ENCODE results near the gene ATP6V1E1.
"Not testable (repeated sequence)": the region's sequence is repeated elsewhere in the genome, so short reads cannot be mapped to it uniquely, and the experiment has no call there.

ATP6V1E1 gene

GRCh38 chr22:17638432-17639246 lies 10.1 kb upstream of the ATP6V1E1 start, which contains the start of gene BCL2L13:
Gene BCL2L13 (plus strand): TSS chr22:17638757. CDS start chr22:17655712, 16,955 bp downstream.
- no peak within 1 kb of the TSS for H2BK120ac ChIP-seq (ENCODE audit: low read depth, low read length)
- H3K56ac ChIP-seq (ENCODE audit: low read length), result peak within 1 kb of the TSS; percentile 99
- H3K27ac ChIP-seq (ENCODE audit: low read depth, low read length), result peak within 1 kb of the TSS; percentile 89
- peak within 1 kb of the TSS; percentile 92 for H3K4me3 ChIP-seq (ENCODE audit: low read length)
- peak within 1 kb of the TSS; percentile 64 for H2AK5ac ChIP-seq (ENCODE audit: low read length)
- peak within 1 kb of the TSS; percentile 82 for H3K23ac ChIP-seq (ENCODE audit: low read length)
- peak within 1 kb of the TSS; percentile 100 for H3K4me2 ChIP-seq (ENCODE audit: low read length)
- peak within 1 kb of the TSS; percentile 78 for H3K18ac ChIP-seq (ENCODE audit: low read length)
- H2BK5ac ChIP-seq (ENCODE audit: low read length), result peak within 1 kb of the TSS; percentile 94
- DNase-seq, result peak; percentile 98
- H3K79me1 ChIP-seq (ENCODE audit: low read length), result peaks cover 1% of the 10 kb centered on the region
- no CpG with 5 or more reads among the region's 70 CpGs for WGBS (ENCODE audit: extremely low coverage, insufficient coverage, low lambda C conversion rate)
- H4K5ac ChIP-seq (ENCODE audit: low read length), result no peak within 1 kb of the TSS
- no peak within 1 kb of the TSS for H4K8ac ChIP-seq (ENCODE audit: low read depth, low read length)
- no peaks in the 10 kb centered on the region for H3K4me1 ChIP-seq (ENCODE audit: control insufficient read depth, low read depth, low read length)
- peak within 1 kb of the TSS; percentile 56 for H3K4ac ChIP-seq (ENCODE audit: low read depth, low read length)
- H3K9ac ChIP-seq (ENCODE audit: low read length), result peak within 1 kb of the TSS; percentile 99
- H3K79me2 ChIP-seq (ENCODE audit: control insufficient read depth, insufficient read depth, low read length), result peaks cover 7% of the 10 kb centered on the region
- no peaks in the 10 kb centered on the region for H3K36me3 ChIP-seq (ENCODE audit: control insufficient read depth, insufficient read depth, low read length)
- H3K27me3 ChIP-seq (ENCODE audit: insufficient read depth, low read length, poor library complexity), result no peaks in the 10 kb centered on the region
- H2BK15ac ChIP-seq (replicated peaks; ENCODE audit: low read depth), result no peak within 1 kb of the TSS

GRCh38 chr22:17638182-17638431 lies 9.6 kb upstream of the ATP6V1E1 start:
- WGBS (ENCODE audit: extremely low coverage, insufficient coverage, low lambda C conversion rate), result no CpG with 5 or more reads among the region's 10 CpGs
- Histone ChIP-seq H3K4me1 (ENCODE audit: control insufficient read depth, low read depth, low read length) (no peaks in the 10 kb centered on the region), H3K9ac (ENCODE audit: low read length) (peak overlapping the region; percentile 99), H3K18ac (ENCODE audit: low read length) (peak overlapping the region; percentile 7), H4K5ac (ENCODE audit: low read length) (no peak overlapping the region), H3K27ac (ENCODE audit: low read depth, low read length) (peak overlapping the region; percentile 84), H4K8ac (ENCODE audit: low read depth, low read length) (no peak overlapping the region), H2BK15ac (replicated peaks; ENCODE audit: low read depth) (no peak overlapping the region), H3K79me1 (ENCODE audit: low read length) (peaks cover 1% of the 10 kb centered on the region), H3K56ac (ENCODE audit: low read length) (peak overlapping the region; percentile 99), H3K79me2 (ENCODE audit: control insufficient read depth, insufficient read depth, low read length) (peaks cover 7% of the 10 kb centered on the region), H2AK5ac (ENCODE audit: low read length) (peak overlapping the region; percentile 64), H3K36me3 (ENCODE audit: control insufficient read depth, insufficient read depth, low read length) (no peaks in the 10 kb centered on the region), H2BK5ac (ENCODE audit: low read length) (peak overlapping the region; percentile 94), H3K4ac (ENCODE audit: low read depth, low read length) (no peak overlapping the region), H3K27me3 (ENCODE audit: insufficient read depth, low read length, poor library complexity) (no peaks in the 10 kb centered on the region), H2BK120ac (ENCODE audit: low read depth, low read length) (no peak overlapping the region), H3K23ac (ENCODE audit: low read length) (peak overlapping the region; percentile 82), H3K4me2 (ENCODE audit: low read length) (peak overlapping the region; percentile 100), H3K4me3 (ENCODE audit: low read length) (peak overlapping the region; percentile 92)
- DNase-seq, result no peak

- Histone ChIP-seq H4K5ac (ENCODE audit: low read length) (no peak overlapping the region), H3K4me3 (ENCODE audit: low read length) (peak overlapping the region; percentile 92), H3K18ac (ENCODE audit: low read length) (no peak overlapping the region), H3K4me1 (ENCODE audit: control insufficient read depth, low read depth, low read length) (no peaks in the 10 kb centered on the region), H3K56ac (ENCODE audit: low read length) (peak overlapping the region; percentile 99), H2BK120ac (ENCODE audit: low read depth, low read length) (no peak overlapping the region), H3K27me3 (ENCODE audit: insufficient read depth, low read length, poor library complexity) (no peaks in the 10 kb centered on the region), H3K9ac (ENCODE audit: low read length) (peak overlapping the region; percentile 99), H3K4me2 (ENCODE audit: low read length) (peak overlapping the region; percentile 100), H3K79me2 (ENCODE audit: control insufficient read depth, insufficient read depth, low read length) (peaks cover 7% of the 10 kb centered on the region), H4K8ac (ENCODE audit: low read depth, low read length) (no peak overlapping the region), H3K36me3 (ENCODE audit: control insufficient read depth, insufficient read depth, low read length) (no peaks in the 10 kb centered on the region), H2BK15ac (replicated peaks; ENCODE audit: low read depth) (no peak overlapping the region), H3K23ac (ENCODE audit: low read length) (no peak overlapping the region), H3K79me1 (ENCODE audit: low read length) (peaks cover 1% of the 10 kb centered on the region), H3K4ac (ENCODE audit: low read depth, low read length) (no peak overlapping the region), H3K27ac (ENCODE audit: low read depth, low read length) (peak overlapping the region; percentile 84), H2BK5ac (ENCODE audit: low read length) (no peak overlapping the region), H2AK5ac (ENCODE audit: low read length) (no peak overlapping the region)
- DNase-seq, result no peak
- WGBS (ENCODE audit: extremely low coverage, insufficient coverage, low lambda C conversion rate), result no CpG with 5 or more reads among the region's 10 CpGs
Observed at GRCh38 chr22:17637490-17638181, 9.1 kb upstream of the ATP6V1E1 start.

GRCh38 chr22:17636850-17637249 lies 8.3 kb upstream of the ATP6V1E1 start:
- not testable (repeated sequence) for H3K56ac ChIP-seq (ENCODE audit: low read length); H2BK120ac ChIP-seq (ENCODE audit: low read depth, low read length); H2AK5ac ChIP-seq (ENCODE audit: low read length); H2BK15ac ChIP-seq (replicated peaks; ENCODE audit: low read depth); H3K9ac ChIP-seq (ENCODE audit: low read length); H3K36me3 ChIP-seq (ENCODE audit: control insufficient read depth, insufficient read depth, low read length); H3K18ac ChIP-seq (ENCODE audit: low read length); H4K8ac ChIP-seq (ENCODE audit: low read depth, low read length); H3K4me2 ChIP-seq (ENCODE audit: low read length); H3K23ac ChIP-seq (ENCODE audit: low read length); H3K79me2 ChIP-seq (ENCODE audit: control insufficient read depth, insufficient read depth, low read length); H3K27ac ChIP-seq (ENCODE audit: low read depth, low read length); H4K5ac ChIP-seq (ENCODE audit: low read length); H3K27me3 ChIP-seq (ENCODE audit: insufficient read depth, low read length, poor library complexity); H3K4me3 ChIP-seq (ENCODE audit: low read length); H3K4ac ChIP-seq (ENCODE audit: low read depth, low read length); H2BK5ac ChIP-seq (ENCODE audit: low read length); H3K79me1 ChIP-seq (ENCODE audit: low read length); H3K4me1 ChIP-seq (ENCODE audit: control insufficient read depth, low read depth, low read length); DNase-seq
- WGBS (ENCODE audit: extremely low coverage, insufficient coverage, low lambda C conversion rate), result no CpG with 5 or more reads among the region's 10 CpGs

- no peak overlapping the region for H3K4ac ChIP-seq (ENCODE audit: low read depth, low read length)
- no peak overlapping the region for H4K8ac ChIP-seq (ENCODE audit: low read depth, low read length)
- no CpG with 5 or more reads among the region's 3 CpGs for WGBS (ENCODE audit: extremely low coverage, insufficient coverage, low lambda C conversion rate)
- no peak overlapping the region for H2BK15ac ChIP-seq (replicated peaks; ENCODE audit: low read depth)
- no peaks in the 10 kb centered on the region for H3K36me3 ChIP-seq (ENCODE audit: control insufficient read depth, insufficient read depth, low read length)
- H3K27me3 ChIP-seq (ENCODE audit: insufficient read depth, low read length, poor library complexity), result no peaks in the 10 kb centered on the region
- no peak for DNase-seq
- H3K4me2 ChIP-seq (ENCODE audit: low read length), result no peak overlapping the region
- no peaks in the 10 kb centered on the region for H3K79me1 ChIP-seq (ENCODE audit: low read length)
- no peak overlapping the region for H3K9ac ChIP-seq (ENCODE audit: low read length)
- H3K18ac ChIP-seq (ENCODE audit: low read length), result no peak overlapping the region
- H3K4me3 ChIP-seq (ENCODE audit: low read length), result no peak overlapping the region
- no peak overlapping the region for H3K27ac ChIP-seq (ENCODE audit: low read depth, low read length)
- no peak overlapping the region for H2BK5ac ChIP-seq (ENCODE audit: low read length)
- no peak overlapping the region for H3K56ac ChIP-seq (ENCODE audit: low read length)
- no peaks in the 10 kb centered on the region for H3K4me1 ChIP-seq (ENCODE audit: control insufficient read depth, low read depth, low read length)
- H2AK5ac ChIP-seq (ENCODE audit: low read length), result no peak overlapping the region
- no peak overlapping the region for H4K5ac ChIP-seq (ENCODE audit: low read length)
- H3K79me2 ChIP-seq (ENCODE audit: control insufficient read depth, insufficient read depth, low read length), result peaks cover 6% of the 10 kb centered on the region
- no peak overlapping the region for H2BK120ac ChIP-seq (ENCODE audit: low read depth, low read length)
- H3K23ac ChIP-seq (ENCODE audit: low read length), result no peak overlapping the region
Observed at GRCh38 chr22:17634696-17635095, 6.1 kb upstream of the ATP6V1E1 start.
